HS-27A (cell line): Measurements from ENCODE around the gene SDHA.
A peak's percentile ranks its signal among the peaks of the same experiment; 100 is the strongest.

Source experiments
- DNase-seq: peaks from one replicate; pipeline ENCODE4 v3.0.0-alpha.2; 2012; ENCODE audit warnings: low read depth, missing footprints

Gene SDHA

GRCh38 chr5:217494-218456 lies at the start of gene SDHA, which contains the start of gene CCDC127:
TSS of gene SDHA (plus strand) at chr5:218320. CDS start at chr5:218356, 36 bp downstream.
TSS of gene CCDC127 (minus strand) at chr5:218153. CDS start at chr5:216849, 1,304 bp downstream.
- peak; percentile 74 for DNase-seq

- no peak for DNase-seq
Observed at GRCh38 chr5:169071-169727, 48.9 kb upstream of the SDHA start.

- no peak for DNase-seq
Observed at GRCh38 chr5:169728-170094, 48.4 kb upstream of the SDHA start.

DNA sequence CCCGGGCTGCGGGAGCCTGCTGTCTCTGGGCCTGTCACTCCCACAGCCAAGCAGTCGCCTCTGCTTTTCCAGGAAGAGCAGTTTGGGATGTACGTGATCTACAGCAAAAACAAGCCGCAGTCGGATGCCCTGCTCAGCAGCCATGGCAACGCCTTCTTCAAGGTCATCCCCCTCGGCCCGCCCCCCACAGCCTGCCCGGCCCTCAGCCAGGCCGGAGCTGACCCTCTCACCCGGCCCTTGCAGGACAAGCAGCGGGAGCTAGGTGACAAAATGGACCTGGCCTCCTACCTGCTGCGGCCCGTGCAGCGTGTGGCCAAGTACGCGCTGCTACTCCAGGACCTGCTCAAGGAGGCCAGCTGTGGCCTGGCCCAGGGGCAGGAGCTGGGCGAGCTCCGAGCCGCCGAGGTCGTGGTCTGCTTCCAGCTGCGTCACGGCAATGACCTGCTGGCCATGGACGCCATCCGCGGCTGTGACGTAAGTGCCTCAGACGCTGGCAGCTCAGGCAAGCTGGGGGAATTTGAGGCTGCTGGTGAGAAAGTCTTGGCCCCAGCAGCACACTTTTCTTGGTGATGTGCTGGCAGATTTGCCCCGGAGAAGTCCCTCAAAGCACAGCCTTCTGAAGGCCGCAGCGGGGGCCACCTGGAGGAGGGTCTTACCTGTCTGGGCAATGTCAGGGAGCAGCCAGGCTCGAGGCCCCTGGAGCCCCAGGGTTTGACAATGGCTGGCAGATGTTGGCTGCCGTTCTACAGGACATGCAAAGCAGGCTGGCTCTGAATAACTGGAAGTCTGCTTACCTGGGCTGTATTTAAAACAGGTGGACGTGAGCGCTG lies 46.9 kb upstream of the SDHA start:
- no peak for DNase-seq

DNA sequence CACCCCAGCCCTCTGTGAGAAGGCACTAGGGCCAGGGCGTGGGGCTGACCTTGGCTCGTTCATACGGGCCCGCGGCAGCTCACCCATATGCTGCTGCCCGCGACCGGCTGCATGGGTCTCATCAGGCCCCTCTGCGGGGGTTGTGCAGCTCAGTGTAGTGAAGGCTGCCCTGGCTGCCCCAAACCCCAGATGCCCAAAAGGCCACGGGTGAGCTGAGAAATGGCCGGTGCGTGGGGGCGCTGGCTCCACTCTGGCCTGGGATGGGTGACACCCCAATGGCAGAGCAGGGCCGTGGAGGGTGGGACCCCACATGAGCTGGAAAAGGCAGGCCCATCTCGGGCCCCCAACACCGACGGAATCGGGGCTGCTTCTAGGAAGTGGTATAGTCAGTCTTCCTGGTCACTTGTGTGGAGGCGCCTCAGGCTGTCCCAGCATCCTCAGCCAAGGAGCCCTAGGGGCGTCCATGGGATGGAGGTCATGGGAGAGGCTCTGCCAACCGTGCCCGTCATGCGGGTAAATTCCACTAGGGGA lies 46.3 kb upstream of the SDHA start:
- no peak for DNase-seq

DNA sequence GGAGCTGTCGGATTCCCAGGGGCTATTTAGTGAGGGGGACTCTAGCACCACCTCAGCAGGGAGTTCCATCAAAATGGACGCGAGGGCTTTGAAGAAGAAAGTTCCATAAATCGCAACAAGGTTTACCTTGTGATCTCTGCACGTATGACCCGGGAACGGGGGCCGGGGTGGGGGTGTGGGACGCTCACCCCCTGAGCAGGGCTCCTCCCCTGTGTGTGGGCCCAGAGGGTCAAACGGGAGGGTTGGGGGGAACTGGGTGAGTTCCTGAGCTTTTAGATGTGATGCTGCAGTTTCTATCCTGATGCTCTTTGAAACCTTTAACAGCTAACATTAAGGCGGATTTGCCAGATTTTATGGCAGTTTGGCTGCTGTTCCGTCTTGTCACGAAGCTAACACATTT lies 45.7 kb upstream of the SDHA start:
- no peak for DNase-seq

DNA sequence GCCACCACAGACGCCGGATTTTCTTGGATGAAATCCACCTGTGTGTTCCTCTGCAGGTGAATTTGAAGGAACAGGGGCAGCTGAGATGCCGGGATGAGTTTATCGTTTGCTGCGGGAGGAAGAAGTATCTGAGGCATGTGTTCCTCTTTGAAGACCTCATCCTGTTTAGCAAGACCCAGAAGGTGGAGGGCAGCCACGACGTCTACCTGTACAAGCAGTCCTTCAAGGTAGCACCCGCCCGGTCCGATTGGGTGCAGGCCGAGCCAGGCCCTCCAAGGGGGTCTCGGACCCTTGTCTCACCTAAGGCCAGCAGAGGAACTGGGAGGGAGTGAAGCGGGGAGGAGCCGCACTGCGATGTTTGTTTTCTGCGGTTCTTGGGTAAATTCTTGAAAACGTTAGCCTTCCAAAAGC lies 45.3 kb upstream of the SDHA start:
- DNase-seq, result no peak

- no peak for DNase-seq
Observed at GRCh38 chr5:173392-174290, 44.5 kb upstream of the SDHA start.

GRCh38 chr5:174291-174600 lies 43.9 kb upstream of the SDHA start:
- DNase-seq, result no peak

GRCh38 chr5:174876-175465 lies 43.1 kb upstream of the SDHA start:
- DNase-seq, result no peak

GRCh38 chr5:176296-176823 lies 41.8 kb upstream of the SDHA start:
- no peak for DNase-seq

GRCh38 chr5:178110-178509 lies 40.0 kb upstream of the SDHA start:
- no peak for DNase-seq

DNA sequence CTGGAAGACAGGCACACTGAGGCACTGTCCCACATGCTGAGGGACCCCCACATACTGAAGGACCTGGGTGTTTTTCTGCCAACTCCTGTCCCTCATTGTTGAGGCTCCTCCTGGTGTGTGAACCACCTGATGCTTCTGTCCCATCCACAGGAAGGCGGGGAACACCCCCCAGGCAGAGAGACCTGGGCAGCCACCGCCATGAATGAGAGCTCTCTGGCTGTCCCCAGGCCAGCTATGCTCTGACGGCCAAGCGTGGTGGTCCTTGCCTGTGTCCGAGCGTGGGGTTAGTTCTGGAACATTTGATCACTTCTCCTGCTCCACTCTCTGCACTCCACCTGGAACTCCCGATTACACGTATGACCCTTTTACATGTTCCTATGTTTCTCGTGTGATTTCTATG lies 38.7 kb upstream of the SDHA start:
- no peak for DNase-seq

- no peak for DNase-seq
Observed at GRCh38 chr5:180286-180918, 37.7 kb upstream of the SDHA start.

DNA sequence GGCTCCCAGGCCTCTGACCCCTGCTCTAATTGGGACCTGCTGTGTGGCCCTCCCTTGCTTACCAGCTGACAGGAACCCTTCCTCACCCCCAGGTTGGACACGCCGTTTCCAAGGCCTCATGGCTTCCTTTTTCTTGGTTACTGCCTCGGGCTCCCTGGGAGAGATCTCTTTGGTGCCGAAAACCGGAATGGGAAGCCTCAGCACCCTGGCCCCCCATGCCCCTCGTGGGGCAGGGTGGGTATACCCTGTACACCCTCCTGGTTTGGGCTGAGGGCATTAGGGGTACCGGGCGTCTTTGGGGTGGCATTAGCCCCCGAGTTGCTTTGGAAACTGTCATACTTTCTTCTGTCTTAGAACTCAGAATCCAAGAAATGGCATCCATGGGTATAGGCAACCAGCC lies 37.0 kb upstream of the SDHA start:
- DNase-seq, result no peak

DNA sequence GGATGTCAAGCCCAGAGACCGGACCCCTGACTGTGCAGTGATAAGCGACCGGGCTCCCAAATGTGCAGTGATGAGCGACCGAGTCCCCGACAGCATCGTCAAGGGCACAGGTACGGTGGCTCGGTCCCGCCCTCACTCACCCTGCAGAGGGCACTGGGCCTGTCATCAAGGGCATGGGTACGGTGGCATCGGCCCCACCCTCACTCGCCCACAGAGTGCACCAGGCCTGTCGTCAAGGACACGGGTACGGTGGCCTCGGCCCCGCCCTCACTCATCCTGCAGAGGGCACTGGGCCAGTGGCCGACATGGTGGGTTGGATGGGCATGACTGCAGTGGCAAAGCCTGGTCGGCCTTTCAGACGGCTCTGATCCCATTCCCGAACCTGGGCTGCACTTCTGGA lies 36.6 kb upstream of the SDHA start:
- DNase-seq, result no peak

DNA sequence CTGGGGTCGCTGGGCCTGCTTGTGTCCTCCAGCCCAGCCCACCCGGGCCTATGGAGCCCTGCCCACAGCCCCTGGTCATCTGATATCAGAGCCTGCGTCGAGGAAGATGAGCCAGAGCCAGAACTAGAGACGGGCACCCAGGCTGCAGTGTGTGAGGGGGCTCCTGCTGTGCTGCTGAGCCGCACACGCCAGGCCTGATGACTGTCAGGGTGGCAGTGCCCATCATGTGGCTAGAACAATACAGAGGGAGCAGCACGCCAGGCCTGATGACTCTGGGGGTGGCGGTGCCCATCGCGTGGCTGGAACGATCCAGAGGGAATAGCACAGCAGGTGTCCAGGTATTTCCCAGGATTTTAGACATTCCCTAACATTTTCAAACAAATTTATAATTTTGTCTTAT lies 36.0 kb upstream of the SDHA start:
- DNase-seq, result no peak

DNA sequence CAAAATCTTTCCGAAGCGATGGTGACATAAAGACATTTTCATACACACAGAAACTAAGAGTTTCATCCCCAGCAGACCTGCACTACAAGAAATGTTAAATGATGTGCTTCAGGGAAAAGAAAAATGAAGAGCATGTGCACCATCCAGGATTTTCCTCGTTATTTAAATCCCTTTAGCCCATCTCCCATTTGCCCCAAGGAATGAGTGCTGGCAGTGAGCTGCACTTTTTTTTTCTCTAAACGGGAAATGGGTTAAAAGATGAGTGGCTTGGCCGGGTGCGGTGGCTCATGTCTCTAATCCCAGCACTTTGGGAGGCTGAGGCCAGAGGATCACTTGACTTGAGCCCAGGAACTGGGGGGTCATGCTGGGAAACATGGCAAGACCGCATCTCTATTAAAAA lies 33.6 kb upstream of the SDHA start:
- DNase-seq, result no peak

DNA sequence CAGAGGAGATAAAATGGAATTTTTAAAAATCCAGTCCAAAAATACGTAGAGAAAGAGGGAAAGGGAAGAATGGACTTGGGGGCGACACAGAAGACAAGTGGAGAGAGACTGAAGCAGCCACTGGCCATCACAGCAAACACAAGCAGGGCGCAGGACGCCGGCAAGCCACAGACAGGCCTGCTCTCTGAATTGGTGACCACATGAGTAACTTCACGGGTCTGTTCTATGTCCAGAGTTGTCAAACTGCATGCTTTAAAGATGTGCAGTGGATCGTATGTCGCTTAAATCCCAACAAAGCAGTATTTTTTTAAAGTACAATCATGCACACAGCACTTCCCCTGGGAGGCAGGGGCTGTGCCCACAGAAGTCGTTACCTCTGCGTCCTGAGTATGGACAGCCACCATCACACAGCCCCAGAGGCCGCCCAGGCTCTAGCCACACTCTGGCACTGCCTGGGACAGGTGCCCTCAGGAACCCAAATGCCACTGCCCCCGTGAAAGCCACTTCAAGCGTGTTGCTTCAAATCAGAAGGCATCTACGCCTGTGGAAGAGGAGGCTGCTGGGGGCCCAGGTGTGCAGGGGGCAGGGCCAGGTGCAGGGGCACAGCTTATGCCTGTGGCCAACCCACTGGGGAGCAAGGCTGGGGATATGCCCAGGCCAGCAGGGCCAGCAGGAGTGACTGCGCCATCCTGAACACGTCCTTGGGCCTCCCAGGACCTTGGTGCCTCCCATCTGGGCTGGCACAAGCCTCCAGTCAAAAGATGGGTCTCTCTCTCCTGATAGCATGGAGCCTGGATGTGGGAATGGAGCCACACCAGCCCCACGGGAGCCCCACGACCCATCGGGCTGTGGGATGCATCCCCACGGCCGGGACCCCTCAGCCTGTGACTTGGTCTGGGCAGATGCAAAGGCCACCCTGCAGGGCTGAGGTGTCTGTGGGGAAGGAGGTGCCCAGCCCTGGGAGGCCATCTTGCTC lies 32.7 kb upstream of the SDHA start:
- DNase-seq, result no peak
